Upper lobe of left lung (tissue), 4 donors: ENCODE data around the gene ATF7.

Experiments
- POLR2A ChIP-seq, 4 donors: fragments of 450-650 bp; IDR thresholded peaks; one replicate each; pipeline ENCODE4 v1.5.1; 2016 to 2017; ENCODE audit warnings: antibody characterized with exemption in 4 of 4, mild to moderate bottlenecking in 2 of 4
- POLR2AphosphoS5 ChIP-seq, 2 donors: sonication (generic); formaldehyde crosslinking; IDR thresholded peaks; one replicate each; pipeline ENCODE4 v1.5.1; 2017; ENCODE audit warnings: antibody characterized with exemption in 2 of 2
- TF ChIP-seq, protein P1 (sequence below), 6 experiments: fragments of 450-650 bp in 4 of 6; fragments of 200-600 bp in 2 of 6; sonication (generic) in 2 of 6; IDR thresholded peaks; one replicate each; pipeline ENCODE4 v1.5.1; 2016 to 2019; ENCODE audit warnings: antibody characterized with exemption in 6 of 6

DNA sequence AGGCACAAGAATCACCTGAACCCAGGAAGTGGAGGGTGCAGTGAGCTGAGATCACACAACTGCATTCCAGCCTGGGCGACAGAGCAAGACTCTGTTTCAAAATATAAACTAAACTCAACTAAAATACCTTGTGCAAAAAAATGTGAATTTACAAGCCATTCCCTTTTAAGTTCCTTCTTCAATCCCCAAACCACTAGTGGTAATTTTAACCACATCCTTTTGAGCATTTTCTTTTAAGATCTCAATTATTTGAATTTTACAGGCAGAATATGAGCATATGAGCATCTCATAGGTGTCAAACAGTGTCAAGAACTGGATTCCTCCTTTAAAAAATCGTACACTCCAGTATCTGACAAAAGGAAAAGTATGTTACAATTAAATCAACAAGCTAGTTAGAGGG is 61.9 kb downstream of the ATF7 start:
- TF ChIP-seq, protein P1, sequence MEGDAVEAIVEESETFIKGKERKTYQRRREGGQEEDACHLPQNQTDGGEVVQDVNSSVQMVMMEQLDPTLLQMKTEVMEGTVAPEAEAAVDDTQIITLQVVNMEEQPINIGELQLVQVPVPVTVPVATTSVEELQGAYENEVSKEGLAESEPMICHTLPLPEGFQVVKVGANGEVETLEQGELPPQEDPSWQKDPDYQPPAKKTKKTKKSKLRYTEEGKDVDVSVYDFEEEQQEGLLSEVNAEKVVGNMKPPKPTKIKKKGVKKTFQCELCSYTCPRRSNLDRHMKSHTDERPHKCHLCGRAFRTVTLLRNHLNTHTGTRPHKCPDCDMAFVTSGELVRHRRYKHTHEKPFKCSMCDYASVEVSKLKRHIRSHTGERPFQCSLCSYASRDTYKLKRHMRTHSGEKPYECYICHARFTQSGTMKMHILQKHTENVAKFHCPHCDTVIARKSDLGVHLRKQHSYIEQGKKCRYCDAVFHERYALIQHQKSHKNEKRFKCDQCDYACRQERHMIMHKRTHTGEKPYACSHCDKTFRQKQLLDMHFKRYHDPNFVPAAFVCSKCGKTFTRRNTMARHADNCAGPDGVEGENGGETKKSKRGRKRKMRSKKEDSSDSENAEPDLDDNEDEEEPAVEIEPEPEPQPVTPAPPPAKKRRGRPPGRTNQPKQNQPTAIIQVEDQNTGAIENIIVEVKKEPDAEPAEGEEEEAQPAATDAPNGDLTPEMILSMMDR (IDR thresholded peaks at IDR 0.05): no peak
- TF ChIP-seq POLR2A (IDR thresholded peaks at IDR 0.05) (no peak), POLR2AphosphoS5 (IDR thresholded peaks at IDR 0.05) (no peak)
